ENCODE results near the gene MAGI2.

Gene MAGI2

GRCh38 chr7:79361214-79361613 is 92.3 kb downstream of the MAGI2 start:
- TF ChIP-seq CTCF (IDR thresholded peaks at IDR 0.05; ENCODE audit: low read depth, low read length, missing control alignments): no peak
- no peak overlapping the region for H3K4me3 ChIP-seq (replicated peaks; ENCODE audit: low read depth, low read length)
- DNase-seq (ENCODE audit: extremely low read depth, low read depth): no peak

- no peak for DNase-seq (ENCODE audit: extremely low read depth, low read depth)
- no peak overlapping the region for H3K4me3 ChIP-seq (replicated peaks; ENCODE audit: low read depth, low read length)
- no peak for TF ChIP-seq CTCF (IDR thresholded peaks at IDR 0.05; ENCODE audit: low read depth, low read length, missing control alignments)
Observed at GRCh38 chr7:79359827-79360226, 93.6 kb downstream of the MAGI2 start.

GRCh38 chr7:79357101-79357500 is 96.4 kb downstream of the MAGI2 start:
- DNase-seq (ENCODE audit: extremely low read depth, low read depth): no peak
- no peak for TF ChIP-seq CTCF (IDR thresholded peaks at IDR 0.05; ENCODE audit: low read depth, low read length, missing control alignments)
- H3K4me3 ChIP-seq (replicated peaks; ENCODE audit: low read depth, low read length): no peak overlapping the region

GRCh38 chr7:79353720-79354468 is 99.6 kb downstream of the MAGI2 start:
- no peak overlapping the region for H3K4me3 ChIP-seq (replicated peaks; ENCODE audit: low read depth, low read length)
- DNase-seq (ENCODE audit: extremely low read depth, low read depth): no peak
- TF ChIP-seq CTCF (IDR thresholded peaks at IDR 0.05; ENCODE audit: low read depth, low read length, missing control alignments): no peak

GRCh38 chr7:79352323-79352722 is 101.1 kb downstream of the MAGI2 start:
- H3K4me3 ChIP-seq (replicated peaks; ENCODE audit: low read depth, low read length): no peak overlapping the region
- TF ChIP-seq CTCF (IDR thresholded peaks at IDR 0.05; ENCODE audit: low read depth, low read length, missing control alignments): no peak
- no peak for DNase-seq (ENCODE audit: extremely low read depth, low read depth)

GRCh38 chr7:79347351-79347750 is 106.1 kb downstream of the MAGI2 start:
- H3K4me3 ChIP-seq (replicated peaks; ENCODE audit: low read depth, low read length): no peak overlapping the region
- no peak for TF ChIP-seq CTCF (IDR thresholded peaks at IDR 0.05; ENCODE audit: low read depth, low read length, missing control alignments)
- DNase-seq (ENCODE audit: extremely low read depth, low read depth): no peak

GRCh38 chr7:79341902-79342301 is 111.6 kb downstream of the MAGI2 start:
- no peak overlapping the region for H3K4me3 ChIP-seq (replicated peaks; ENCODE audit: low read depth, low read length)
- TF ChIP-seq CTCF (IDR thresholded peaks at IDR 0.05; ENCODE audit: low read depth, low read length, missing control alignments): no peak
- no peak for DNase-seq (ENCODE audit: extremely low read depth, low read depth)

Measured in HFF-Myc (cell line).